Thyroid gland (tissue), 4 donors: ENCODE data around the gene TMEM207.

Experiments
- CTCF ChIP-seq, 6 experiments: fragments of 200-600 bp in 3 of 6; fragments of 450-650 bp in 3 of 6; sonication (generic) in 3 of 6; IDR thresholded peaks; one replicate each; pipeline ENCODE4 v1.5.1; 2016 to 2019; ENCODE audit warnings: antibody characterized with exemption in 6 of 6, mild to moderate bottlenecking in 2 of 6, inconsistent platforms in 1 of 6, moderate library complexity in 1 of 6
- POLR2A ChIP-seq, 2 donors: fragments of 450-650 bp; IDR thresholded peaks; one replicate each; pipeline ENCODE4 v1.6.1; 2017; ENCODE audit warnings: antibody characterized with exemption in 2 of 2, mild to moderate bottlenecking in 2 of 2, moderate library complexity in 1 of 2

- TF ChIP-seq CTCF (IDR thresholded peaks at IDR 0.05) (no peak), POLR2A (IDR thresholded peaks at IDR 0.05) (no peak)
Observed at GRCh38 chr3:190495354-190495753, 45.7 kb upstream of the TMEM207 start.
